ENCODE results near the gene DLGAP1.
"Not testable (repeated sequence)": the region's sequence is repeated elsewhere in the genome, so short reads cannot be mapped to it uniquely, and the experiment has no call there.

DLGAP1 gene

DNA sequence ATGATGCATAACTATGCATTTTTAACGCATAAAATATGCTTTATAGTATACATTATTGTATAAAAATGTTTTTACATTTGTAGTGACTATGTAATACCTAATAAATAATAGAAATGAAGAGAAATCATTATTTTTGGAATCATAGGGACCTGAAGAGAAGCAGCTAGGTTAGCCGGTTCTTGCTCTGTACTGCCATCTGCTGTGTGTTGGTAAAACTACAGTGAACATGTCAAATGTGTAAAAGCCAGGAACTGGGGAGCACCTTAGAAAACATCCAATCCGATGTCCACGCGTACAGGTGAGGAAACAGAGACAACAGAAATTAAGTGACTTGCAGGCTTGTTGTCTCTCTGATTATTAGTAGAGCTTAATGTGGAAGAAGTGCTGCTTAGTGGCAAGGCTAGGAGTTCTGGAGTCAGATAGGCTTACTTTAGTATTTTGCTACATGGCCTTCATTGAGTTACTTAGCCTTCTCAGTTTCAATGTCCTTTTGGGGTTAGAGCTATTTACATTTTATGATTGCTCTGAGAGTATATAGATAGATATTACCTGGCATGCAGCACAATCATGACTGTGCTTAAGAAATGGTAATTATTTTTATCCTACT, 386.5 kb downstream of the DLGAP1 start:
- peak; percentile 49 for DNase-seq

DNA sequence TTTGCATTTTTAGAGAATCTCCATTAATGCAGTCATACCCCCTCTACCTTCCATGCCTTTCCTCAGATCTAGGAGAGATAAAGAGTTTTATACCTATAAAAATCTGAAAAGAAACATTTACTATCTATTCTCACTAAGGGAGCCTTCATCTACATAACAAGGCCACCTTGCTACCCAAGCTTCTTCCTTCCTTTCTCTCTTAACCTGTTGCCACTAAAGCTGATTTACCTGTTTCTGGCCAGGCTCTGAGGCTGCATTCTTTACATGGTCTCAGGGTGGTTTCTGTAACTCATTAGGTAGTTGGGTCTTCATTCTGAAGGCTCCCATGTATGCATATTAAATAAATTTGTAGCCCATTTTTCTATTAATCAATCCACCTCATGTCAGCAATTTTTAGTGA, 391.6 kb downstream of the DLGAP1 start:
- DNase-seq, result no peak

DNA sequence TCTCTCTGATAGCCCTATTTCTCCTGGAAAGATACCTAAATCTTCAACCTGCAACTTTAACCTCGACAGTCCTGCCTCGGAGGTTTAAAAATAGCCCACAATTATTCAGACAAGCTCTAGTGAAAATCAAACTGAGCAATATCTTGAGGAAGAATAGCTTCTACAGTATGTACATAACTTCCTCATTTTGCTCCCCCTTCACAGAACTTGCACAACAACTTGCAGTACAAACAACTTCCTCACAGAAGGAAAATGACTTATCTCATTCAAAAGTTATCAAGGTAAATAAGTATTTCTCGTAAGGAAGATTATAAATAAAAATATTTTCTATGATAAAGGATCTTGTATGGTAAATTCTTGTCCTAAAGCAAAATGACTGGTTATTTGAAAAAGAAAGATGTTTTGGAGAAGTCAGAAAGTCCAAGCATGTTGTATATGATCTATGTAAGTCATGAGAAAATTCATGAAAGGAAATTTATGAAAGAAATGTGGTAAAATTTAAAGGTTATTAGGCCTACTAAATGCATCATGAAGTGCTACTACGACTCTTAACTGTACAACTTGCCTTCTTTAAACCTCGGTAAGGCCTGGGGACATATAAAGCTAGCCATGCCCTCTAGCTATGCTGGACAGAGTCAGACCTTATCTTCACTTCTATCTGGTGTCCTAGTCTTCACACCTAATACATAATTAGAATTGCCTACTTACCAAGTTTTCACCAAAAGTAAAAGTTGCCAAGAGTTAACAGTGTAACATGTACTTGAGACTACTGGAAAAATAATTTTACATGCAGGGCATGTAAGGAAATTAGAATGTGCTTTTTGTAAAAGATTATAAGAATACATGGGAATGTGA, 394.5 kb downstream of the DLGAP1 start:
- DNase-seq, result no peak

DNA sequence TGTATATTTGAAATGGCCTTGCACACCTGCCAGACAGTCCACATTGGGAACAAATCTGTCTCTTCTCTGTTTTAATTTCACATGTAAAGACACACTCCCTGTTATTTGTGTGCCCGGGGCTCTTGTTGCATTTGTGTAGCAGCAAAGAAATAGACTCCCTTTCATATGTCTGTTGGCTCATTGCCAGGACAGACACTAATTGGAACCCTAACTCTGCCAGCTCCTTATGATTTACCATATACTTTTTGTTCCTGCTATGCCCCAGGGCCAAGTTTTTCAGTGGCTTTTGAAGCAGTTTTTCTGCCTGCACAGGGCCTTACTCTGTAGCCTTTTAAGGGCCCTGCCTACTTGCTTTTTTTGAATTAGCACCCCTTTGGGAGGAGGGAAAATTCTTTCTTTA, 396.9 kb downstream of the DLGAP1 start:
- DNase-seq, result no peak

DNA sequence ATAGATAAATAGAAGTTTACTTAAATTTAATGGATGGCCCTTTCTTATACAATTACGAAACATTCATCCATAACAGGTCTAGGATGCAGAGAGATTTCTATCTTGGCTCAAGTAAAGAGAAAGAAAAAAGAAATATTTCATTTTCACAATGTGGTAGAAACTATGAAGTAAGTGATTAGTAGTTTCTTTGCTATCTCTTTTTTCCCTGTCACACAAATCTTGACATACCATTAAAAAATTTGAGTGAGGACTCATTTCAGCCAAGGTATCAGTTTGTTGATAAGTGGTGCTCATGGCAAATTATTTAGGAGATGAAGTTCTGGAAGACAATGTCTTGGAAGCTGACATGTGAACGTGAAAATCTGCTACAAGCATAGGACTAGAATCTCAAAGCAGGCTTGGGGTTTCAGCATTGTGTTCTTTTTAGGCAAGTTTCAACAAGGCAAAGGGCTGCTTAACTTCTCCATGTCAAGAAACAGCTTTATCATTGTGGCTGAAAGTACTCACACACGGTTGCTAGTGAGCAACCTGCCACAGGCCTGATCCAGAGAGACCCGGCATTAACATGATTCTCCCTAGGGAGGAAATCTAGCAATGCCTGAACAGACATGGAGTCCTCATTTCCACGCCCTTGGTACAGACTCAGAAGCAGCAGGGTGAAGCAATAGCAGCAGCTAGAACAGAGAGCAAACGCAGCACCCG, 414.6 kb downstream of the DLGAP1 start:
- no peak for DNase-seq

DNA sequence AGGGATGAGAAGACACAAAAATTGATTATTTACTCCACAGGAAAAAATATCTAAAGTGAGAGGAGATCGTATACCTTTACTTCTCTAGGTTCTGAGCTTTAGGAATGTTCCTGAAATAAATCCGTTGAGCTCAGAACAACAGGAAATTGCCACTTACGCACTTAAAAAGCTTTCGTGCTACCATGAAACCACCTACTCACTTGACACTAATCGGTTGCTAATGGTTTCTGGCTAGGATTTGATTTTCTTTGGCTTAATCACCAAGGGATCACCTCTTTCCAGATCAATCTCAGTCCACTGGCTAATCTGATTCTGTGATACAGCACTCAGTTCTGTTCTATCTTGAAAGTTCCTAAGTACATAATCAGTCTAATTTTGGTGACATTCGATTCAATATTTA, 419.6 kb downstream of the DLGAP1 start:
- no peak for DNase-seq

DNA sequence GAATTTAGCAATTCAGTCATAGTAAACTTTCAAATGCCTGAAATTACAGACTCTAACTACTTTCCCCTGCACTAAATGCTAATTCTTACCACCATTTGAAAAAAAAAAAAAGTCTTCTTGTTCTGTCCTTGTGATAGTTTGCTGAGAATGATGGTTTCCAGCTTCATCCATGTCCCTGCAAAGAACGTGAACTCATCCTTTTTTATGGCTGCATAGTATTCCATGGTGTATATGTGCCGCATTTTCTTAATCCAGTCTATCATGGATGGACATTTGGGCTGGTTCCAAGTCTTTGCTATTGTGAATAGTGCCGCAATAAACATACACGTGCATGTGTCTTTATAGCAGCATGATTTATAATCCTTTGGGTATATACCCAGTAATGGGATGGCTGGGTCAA, 420.3 kb downstream of the DLGAP1 start:
- DNase-seq, result not testable (repeated sequence)

DNA sequence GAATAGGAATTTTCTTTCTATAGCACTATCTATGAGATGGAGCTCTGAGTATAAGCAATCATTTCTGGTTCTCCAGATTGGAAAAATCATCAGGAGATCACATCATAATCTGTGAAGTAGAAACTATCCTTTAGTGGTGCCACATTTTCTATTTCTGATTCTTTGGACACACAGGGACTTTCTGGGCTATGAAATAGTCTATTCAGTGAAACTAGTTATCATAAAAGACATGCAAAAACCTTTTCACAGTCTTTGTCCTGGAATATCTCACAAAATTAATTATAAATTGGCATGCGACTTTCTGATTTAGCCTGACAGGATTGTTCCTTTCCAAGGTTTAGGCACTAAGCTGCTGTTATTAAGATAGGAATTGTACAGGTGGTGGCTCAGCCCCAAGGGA, 428.6 kb downstream of the DLGAP1 start:
- DNase-seq, result no peak

DNA sequence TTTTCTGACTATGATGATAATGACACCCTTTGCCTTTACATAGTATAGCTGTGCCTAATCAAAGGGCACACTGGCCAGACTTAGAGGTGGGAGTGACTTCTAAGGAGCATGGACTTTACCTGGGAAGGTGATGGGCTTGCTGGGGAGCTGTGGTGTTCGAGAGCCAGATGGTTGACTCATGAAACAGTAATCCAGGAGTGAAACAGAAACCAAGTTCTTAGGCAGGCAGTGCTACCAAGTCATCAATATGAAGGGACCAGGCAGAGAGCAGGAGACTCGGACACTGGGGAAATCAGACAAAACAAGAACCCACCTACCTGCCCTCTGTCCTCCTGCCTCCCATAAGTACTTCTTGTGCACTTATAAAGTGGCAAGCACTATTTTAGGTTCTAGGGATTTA, 430.4 kb downstream of the DLGAP1 start:
- DNase-seq, result no peak

DNA sequence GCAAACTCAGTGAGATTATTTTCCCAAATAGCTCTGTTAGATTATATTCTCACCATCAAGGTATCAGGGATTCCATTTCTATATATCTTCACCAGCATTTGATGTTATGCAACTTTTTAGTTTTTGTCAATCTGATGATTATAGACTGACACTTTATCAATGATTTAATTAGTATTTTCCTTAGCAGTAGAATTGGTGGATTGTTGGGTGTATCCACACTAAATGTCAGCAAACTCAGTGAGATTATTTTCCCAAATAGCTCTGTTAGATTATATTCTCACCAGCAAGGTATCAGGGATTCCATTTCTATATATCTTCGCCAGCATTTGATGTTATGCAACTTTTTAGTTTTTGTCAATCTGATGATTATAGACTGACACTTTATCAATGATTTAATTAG, 432.4 kb downstream of the DLGAP1 start:
- not testable (repeated sequence) for DNase-seq

DNA sequence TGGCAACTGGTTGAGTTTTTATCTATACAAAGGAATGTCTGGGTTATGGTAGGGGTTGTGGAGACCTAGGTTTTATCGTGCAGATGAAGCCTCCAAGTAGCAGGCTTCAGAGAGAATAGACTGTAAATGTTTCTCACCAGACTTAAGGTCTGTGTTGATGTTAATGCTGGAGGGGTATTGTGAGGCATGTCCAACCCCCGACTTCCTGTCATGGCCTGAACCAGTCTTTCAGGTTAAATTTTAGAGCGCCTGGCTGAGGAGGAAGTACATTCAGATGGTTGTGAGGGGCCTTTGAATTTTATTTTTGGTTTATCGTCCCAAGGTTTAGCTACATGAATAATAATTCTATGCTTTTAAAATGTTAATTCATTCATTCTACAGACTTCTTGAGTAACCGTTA, 435.1 kb downstream of the DLGAP1 start:
- no peak for DNase-seq

DNA sequence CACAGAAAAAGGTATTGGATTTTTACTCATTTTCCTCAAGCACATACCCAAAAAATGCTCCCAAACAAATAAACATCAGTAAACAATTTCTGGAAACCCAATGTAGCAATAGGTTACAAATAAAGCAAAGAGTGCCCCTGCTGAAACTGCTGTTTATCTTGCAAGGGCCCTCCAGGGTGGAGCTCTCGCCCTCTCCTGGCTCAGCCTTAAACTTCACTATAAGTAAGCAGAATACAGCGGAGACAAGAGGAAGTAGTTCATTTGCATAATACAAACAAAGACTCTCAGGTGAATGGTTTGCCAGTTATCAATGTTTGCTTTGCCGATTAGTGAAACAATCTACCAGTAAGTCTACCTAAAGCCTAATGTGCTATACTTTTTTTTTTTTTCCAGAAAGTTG, 437.6 kb downstream of the DLGAP1 start:
- DNase-seq, result peak; percentile 31

DNA sequence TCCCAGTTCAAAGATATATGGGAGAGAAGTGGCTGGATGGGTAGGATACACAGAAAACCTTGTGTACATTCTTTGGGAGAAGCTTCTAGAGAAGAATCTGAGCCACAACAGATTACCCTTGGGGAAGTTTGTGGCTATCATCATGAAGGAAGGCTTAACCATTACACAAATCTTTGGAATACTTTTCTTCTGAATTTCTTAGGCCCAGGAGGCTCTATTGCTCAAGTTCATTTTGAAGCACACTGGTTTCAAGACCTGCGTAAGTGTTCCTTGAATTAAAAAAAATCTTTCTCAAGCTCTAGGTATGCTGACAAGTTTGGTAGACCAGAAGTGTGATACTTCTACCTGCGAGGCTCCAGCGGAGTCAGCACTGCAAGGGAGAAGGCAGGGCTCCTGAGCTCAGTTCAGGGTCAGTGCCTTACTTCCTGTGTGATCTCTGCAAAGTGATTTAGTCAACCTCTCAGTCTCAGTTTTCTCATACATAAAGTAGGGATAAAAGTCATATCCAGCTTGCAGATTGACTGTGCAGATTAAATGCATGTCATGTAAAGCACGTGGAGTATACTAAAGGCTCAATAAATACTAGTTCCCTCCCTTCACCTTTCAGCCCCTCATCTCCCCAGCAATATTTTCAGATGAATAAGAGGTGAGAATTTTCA, 438.6 kb downstream of the DLGAP1 start:
- peak; percentile 74 for DNase-seq

DNA sequence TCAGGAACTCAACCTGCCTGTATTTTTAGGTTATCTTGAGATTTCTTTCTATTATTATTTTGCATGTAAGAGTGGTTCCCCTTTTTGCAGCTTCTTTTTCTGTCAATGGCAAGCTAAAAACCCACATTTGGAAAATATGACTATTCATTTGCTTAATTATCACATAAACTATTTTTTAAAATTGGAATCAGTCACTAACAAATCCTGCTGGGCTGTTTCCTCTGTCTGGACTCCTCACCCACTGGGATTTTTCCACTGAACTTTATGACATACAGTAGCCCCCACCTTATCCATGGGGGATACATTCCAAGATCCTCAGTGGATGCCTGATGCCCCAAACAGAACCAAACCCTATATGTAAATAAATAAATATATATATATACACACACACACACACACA, 447.3 kb downstream of the DLGAP1 start:
- DNase-seq, result no peak

DNA sequence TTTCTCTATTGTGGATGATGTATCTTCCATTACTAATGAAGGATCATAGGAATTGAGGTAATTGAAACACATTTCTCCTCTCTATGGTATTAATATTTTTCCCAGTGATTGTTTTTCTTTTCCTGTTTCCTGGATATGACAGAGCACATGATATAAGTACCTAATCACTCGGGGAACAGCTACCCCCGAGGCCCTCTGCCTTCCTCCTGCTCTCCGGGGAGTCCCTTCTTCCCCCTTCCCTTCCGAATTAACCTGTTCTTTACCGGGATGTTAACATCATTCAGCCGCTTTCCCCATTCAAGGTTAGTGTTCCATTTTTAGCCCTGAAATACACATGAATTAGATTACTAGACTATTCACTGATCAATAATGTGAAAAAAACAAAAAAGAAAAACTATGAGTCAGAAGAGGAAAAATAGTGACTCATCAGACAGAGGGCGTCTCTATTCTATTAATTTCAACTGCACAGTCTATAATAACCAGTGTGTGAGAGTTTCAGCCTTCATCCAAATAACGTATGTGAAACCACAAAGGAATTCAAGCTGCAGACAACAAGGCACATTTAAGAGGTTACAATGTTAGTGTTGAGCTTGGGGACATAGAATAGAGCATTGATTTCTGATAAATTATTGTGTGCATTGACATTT, 450.8 kb downstream of the DLGAP1 start:
- peak; percentile 30 for DNase-seq

DNA sequence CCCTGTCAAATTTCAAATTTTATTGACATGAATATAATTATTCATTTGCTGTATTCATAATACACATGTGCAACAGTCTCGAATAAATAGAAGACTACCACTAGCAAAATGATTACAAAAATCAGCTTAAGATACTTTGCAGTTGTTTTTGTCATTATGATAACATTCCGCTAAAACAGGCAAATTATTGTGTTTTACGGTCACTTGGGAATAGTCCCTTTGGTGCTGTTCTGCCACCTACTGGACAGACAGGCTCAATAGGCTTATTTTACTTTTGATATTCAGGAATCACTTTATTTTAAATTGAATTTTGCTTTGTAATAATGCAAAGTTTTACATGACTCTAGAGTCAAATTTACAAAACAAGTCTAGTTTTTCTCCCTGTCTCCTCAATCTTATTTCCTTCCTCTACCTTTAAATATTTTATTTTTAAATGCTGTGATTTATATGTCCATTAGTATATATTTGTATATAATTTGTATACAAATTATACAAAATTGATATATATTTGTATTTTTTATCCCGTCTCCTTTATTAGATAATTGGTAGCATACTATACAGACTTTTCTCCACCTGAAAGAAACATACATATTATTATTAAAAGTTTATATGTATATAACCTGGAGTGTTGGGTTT, 456.3 kb downstream of the DLGAP1 start:
- peak; percentile 21 for DNase-seq

DNA sequence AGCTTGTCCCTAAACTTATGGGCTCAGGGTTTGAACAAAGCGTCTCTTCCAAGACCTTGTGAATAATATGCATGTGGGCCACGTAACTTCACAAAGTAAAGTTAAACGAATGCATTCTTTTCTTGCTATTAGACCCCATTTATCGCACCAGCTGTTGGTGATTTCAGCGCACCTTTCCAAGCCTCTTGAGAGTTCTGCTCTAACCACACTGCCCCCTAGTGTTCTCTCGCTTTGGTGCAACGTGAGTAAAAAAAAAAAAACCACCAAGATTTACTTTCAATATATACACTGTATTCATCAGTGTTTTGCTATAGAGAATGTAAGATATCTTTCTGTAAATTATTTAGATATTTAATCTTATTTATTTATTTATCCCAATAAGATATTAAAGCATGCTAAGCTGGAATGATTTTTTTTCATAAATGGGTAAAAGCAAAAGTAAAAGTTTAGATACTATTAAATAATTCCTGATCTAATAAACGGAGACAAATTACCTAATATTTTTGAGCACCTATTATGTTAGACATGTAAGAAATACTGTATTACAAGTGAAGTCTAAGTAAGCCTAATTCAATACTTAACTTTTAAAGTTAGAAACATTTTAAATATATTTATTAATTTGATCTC, 459.5 kb downstream of the DLGAP1 start:
- peak; percentile 60 for DNase-seq

DNA sequence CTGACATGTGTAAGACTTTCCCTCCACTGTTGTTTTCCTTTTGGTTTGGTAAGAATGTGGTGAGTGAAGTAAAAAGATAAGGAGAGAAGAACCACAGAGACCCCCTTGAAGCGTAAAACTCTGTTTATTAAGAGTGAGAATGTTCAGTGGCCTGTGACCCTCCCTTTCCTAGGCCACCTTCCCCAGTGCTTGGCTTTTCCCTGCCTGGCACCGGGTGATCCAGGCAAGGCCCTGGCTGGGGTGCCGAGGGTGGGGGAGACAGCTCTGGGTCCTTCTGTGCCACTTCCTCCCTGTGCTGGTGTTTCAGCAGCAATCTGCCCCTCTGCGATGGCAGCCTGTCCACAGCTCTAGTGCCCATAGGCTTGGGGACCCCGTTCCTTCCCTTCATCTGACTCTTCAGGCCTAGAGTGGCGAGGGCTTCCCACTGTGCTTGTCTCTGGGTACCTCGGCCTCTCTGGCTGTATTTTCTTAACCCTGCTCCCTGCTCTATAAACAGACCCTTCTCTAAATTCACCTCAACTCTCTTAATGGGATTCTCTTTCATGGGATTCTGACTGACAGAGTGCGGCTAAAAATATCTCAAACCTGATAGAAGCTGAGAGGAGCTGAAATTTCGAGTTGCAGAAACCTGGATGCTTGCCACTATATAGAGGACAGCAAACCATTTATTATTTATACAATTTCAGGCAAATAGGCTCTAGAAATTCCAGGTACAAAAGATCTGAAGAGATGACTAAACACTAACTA, 461.0 kb downstream of the DLGAP1 start:
- no peak for DNase-seq

DNA sequence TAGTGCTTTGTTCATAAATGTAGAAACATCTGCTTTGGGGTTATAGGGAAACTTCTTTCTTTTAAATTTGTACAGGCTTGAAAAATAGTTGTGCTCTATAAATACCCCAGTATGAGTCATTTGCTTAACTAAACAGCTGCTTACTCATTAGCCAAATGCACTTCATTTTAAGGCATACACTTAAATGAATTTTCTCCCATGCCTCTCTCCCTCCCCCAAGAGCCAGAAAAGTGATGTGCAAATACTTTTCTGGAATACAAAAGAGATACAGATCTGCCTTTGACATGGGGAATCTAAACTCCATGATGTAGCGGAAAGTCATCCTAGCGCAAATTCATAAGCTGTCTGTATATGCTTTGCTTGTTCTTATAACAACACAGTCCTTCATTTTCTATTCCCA, 469.4 kb downstream of the DLGAP1 start:
- no peak for DNase-seq

DNA sequence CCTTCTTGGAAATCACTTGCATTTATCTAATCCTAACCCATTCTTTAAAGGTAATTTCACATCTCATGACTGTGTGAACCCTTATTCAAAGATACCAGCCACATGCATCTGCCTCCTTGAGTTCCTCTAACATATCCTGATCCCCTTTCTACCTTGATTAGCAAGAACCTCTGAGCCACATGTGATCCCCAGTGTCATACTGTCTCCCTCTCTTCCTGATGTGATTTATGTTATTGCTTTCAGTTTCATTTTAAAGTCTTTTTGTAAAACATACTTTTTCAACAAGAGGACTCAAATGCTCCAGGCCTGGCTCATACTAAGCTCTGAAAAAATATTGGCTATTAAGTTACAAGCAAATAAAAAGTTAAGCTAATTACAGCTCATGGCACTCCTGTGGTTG, 470.1 kb downstream of the DLGAP1 start:
- no peak for DNase-seq

DNA sequence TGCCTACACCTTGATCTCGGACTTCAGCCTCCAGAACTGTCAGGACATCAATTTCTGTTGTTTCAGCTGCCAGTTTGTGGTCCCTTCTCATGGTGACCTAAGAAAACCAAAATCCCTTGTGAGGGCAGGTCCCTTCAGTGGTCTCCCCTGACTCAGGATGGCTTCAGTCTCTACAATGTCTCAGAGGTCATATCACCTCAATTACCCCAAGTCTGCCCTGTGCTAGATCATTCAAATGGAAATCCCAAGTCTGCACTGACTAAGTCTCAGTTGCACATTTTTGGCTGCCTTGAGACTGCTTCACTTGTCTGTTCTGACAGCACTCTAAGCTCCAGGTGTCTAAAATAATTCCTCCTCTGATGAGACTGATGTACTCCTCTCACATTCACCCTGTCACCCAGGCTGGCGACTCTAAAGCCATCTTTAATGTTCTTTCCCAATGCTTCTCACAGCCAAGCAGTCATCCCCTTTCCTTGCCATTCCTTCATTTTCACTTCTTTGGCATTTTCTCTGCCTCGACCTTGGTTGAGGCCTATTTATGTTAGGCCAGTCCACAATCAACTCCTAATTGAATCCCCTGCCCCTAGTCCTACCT, 470.8 kb downstream of the DLGAP1 start:
- DNase-seq, result no peak

Measured in activated CD4-positive, alpha-beta T cell treated with anti-CD3 and anti-CD28 coated beads, Interleukin-2, amount 50 U/mL, for 16 hours (primary cell).